Uterus (tissue), 4 donors: ENCODE results near the gene OPRM1. TPM values are rescaled to one million over a fixed set of nuclear protein-coding genes. Genes with fewer than 3 reads are reported as not detected.

Experiments
- DNase-seq, 2 donors: peaks; one replicate each; pipeline ENCODE4 v3.0.0-alpha.2; 2019 to 2020
- H3K27ac ChIP-seq, 2 donors: fragments of 200-600 bp; sonication (generic); 1 replicate in 1 of 2; 2 replicates in 1 of 2; pipeline ENCODE4 v1.5.1; 2016 to 2018
- H3K27me3 ChIP-seq, 2 donors: fragments of 200-600 bp; sonication (generic); one replicate each; pipeline ENCODE4 v1.5.1; 2018 to 2019; ENCODE audit warnings: control low read depth in 1 of 2
- H3K36me3 ChIP-seq, 2 donors: fragments of 200-600 bp; sonication (generic); one replicate each; pipeline ENCODE4 v1.5.1; 2019; ENCODE audit warnings: control low read depth in 1 of 2
- H3K4me1 ChIP-seq, 2 donors: fragments of 200-600 bp; sonication (generic); one replicate each; pipeline ENCODE4 v1.5.1; 2018 to 2019; ENCODE audit warnings: control low read depth in 1 of 2
- H3K4me3 ChIP-seq, 2 donors: fragments of 200-600 bp; sonication (generic); 1 replicate in 1 of 2; 2 replicates in 1 of 2; pipeline ENCODE4 v1.5.1; 2018 to 2019; ENCODE audit warnings: mild to moderate bottlenecking in 1 of 2
- H3K9me3 ChIP-seq, 2 donors: fragments of 200-600 bp; sonication (generic); one replicate each; pipeline ENCODE4 v1.5.1; 2019; ENCODE audit warnings: control low read depth in 1 of 2
- CTCF ChIP-seq, 4 experiments: fragments of 200-600 bp in 2 of 4; fragments of 450-650 bp in 2 of 4; sonication (generic) in 2 of 4; IDR thresholded peaks; one replicate each; pipeline ENCODE4 v1.5.1; 2016 to 2019; ENCODE audit warnings: antibody characterized with exemption in 4 of 4, mild to moderate bottlenecking in 2 of 4, moderate library complexity in 1 of 4
- POLR2A ChIP-seq, 2 donors: fragments of 450-650 bp; IDR thresholded peaks; one replicate each; pipeline ENCODE4 v1.6.1; 2016; ENCODE audit warnings: antibody characterized with exemption in 2 of 2, mild to moderate bottlenecking in 1 of 2, moderate library complexity in 1 of 2
- intact Hi-C: fragments of 100-400 bp; cut with DNase I; formaldehyde crosslinking; loops from one replicate; pipeline ENCODE4 v1.15.1; 2023; ENCODE audit warnings: low total_unique reads
- total RNA-seq, 4 donors: library from RNA; depleted of rRNA in 3 of 4; stranded (reverse); fragments of >200 nt in 3 of 4; gene quantifications; one replicate each; pipeline versions ENCODE4 v1.1.0 to v1.2.4, GENCODE V29; 2014 to 2023
- donor health status: DM: yes; HTN: yes; CAD: no.

Gene OPRM1
- total RNA-seq, 4 donors from 2014 or later: 0.14 TPM; not detected in 3

- no peaks in the 10 kb centered on the region for H3K36me3 ChIP-seq
- TF ChIP-seq CTCF (IDR thresholded peaks at IDR 0.05) (no peak), POLR2A (IDR thresholded peaks at IDR 0.05) (no peak)
- no peaks in the 10 kb centered on the region for H3K9me3 ChIP-seq
- no peak overlapping the region for H3K27ac ChIP-seq
- intact Hi-C loops: no loop called here
- no peak overlapping the region for H3K4me3 ChIP-seq
- no peaks in the 10 kb centered on the region for H3K27me3 ChIP-seq
- H3K4me1 ChIP-seq: no peaks in the 10 kb centered on the region
- DNase-seq: no peak
These were observed 219.2 kb downstream of the OPRM1 start for GRCh38 chr6:154258064-154258757.

DNA sequence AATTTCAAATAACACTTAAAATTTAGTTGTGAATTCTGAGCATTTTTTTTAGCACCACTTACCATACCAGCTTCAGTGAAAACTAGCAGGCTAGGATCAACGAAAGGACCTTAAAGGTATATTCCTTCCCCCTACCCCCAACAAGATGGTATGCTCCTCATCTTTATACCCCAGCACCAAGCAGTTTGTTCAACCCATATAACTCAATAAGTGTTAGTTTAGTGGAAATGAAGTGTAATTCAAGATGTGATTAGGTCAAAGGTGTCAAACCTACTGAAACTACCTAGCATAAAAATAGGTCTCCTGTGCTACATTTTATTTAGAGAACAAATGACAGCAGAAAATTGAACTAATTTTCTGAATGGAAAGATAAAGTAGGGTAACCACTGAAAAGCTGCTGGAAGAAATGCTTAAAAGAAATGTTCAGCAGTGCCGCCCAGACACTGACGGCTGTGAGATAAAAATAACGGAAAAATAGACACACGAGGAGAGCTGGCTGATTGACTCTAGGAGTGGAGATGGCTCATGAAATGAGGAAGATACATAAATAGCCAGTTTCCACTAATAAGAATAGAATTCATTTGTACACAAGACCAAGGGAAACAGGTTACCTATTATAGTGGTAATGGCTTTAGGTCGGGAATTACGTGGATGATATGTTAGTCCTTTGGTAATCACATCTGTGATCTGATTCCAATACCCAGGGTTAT is 222.8 kb downstream of the OPRM1 start:
- H3K4me1 ChIP-seq: no peaks in the 10 kb centered on the region
- no peaks in the 10 kb centered on the region for H3K27me3 ChIP-seq
- H3K9me3 ChIP-seq: no peaks in the 10 kb centered on the region
- intact Hi-C loops: no loop called here
- TF ChIP-seq CTCF (IDR thresholded peaks at IDR 0.05) (no peak), POLR2A (IDR thresholded peaks at IDR 0.05) (no peak)
- H3K4me3 ChIP-seq: no peak overlapping the region
- DNase-seq: no peak
- H3K27ac ChIP-seq: no peak overlapping the region
- H3K36me3 ChIP-seq: no peaks in the 10 kb centered on the region

- intact Hi-C loops: no loop called here
- H3K4me1 ChIP-seq: no peaks in the 10 kb centered on the region
- H3K9me3 ChIP-seq: no peaks in the 10 kb centered on the region
- no peak for TF ChIP-seq POLR2A (IDR thresholded peaks at IDR 0.05)
- H3K36me3 ChIP-seq: no peaks in the 10 kb centered on the region
- H3K27ac ChIP-seq: no peak overlapping the region
- no peak for DNase-seq
- no peak overlapping the region for H3K4me3 ChIP-seq
- H3K27me3 ChIP-seq: no peaks in the 10 kb centered on the region
These were observed 227.6 kb downstream of the OPRM1 start for GRCh38 chr6:154266560-154267099.

- intact Hi-C loops: no loop called here
- Histone ChIP-seq H3K4me3 (no peak overlapping the region), H3K27ac (no peak overlapping the region), H3K4me1 (no peaks in the 10 kb centered on the region), H3K27me3 (no peaks in the 10 kb centered on the region), H3K36me3 (no peaks in the 10 kb centered on the region), H3K9me3 (no peaks in the 10 kb centered on the region)
- TF ChIP-seq CTCF (IDR thresholded peaks at IDR 0.05): no peak
- DNase-seq: no peak
These were observed 228.6 kb downstream of the OPRM1 start for GRCh38 chr6:154267508-154268106.

DNA sequence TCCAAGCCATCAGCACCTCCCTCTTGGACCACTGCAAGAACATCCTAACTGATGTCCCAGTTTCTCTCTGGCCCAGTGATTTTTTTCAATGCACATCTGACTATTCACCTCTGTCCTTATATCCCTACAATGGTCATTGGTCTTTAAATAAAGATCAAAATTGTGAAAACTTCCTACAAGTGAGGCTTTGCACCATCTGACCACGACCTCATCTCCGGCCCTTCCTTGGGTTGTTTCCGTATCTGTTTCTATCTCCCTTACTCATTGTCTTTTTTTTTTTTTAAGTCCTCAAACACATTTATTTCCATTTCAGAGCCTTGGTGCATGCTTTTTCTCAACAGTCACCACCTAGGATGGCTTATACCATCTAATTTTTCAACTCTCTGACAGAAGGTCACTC is 229.4 kb downstream of the OPRM1 start:
- no peak for DNase-seq
- Histone ChIP-seq H3K36me3 (no peaks in the 10 kb centered on the region), H3K27ac (no peak overlapping the region), H3K9me3 (no peaks in the 10 kb centered on the region), H3K27me3 (no peaks in the 10 kb centered on the region), H3K4me1 (no peaks in the 10 kb centered on the region), H3K4me3 (no peak overlapping the region)
- no peak for TF ChIP-seq POLR2A (IDR thresholded peaks at IDR 0.05)
- TF ChIP-seq CTCF (IDR thresholded peaks at IDR 0.05): no peak
- intact Hi-C loops: no loop called here
